ENCODE measurements around the gene ABCA1.
A peak's percentile ranks its signal among the peaks of the same experiment; 100 is the strongest.
"Not testable (repeated sequence)": the region's sequence is repeated elsewhere in the genome, so short reads cannot be mapped to it uniquely, and the experiment has no call there.

The ABCA1 gene

GRCh38 chr9:104869811-104870210, 58.1 kb downstream of the ABCA1 start:
- no peak for DNase-seq (ENCODE audit: low spot score)

GRCh38 chr9:104868687-104869404, 59.1 kb downstream of the ABCA1 start:
- DNase-seq (ENCODE audit: low spot score): peak; percentile 90

- no peak for DNase-seq (ENCODE audit: low spot score)
Observed at GRCh38 chr9:104868303-104868686, 59.7 kb downstream of the ABCA1 start.

GRCh38 chr9:104866191-104866590, 61.8 kb downstream of the ABCA1 start:
- no peak for DNase-seq (ENCODE audit: low spot score)

GRCh38 chr9:104864675-104865104, 63.3 kb downstream of the ABCA1 start:
- peak; percentile 77 for DNase-seq (ENCODE audit: low spot score)

- peak; percentile 60 for DNase-seq (ENCODE audit: low spot score)
Observed at GRCh38 chr9:104863180-104863883, 64.6 kb downstream of the ABCA1 start.

- no peak for DNase-seq (ENCODE audit: low spot score)
Observed at GRCh38 chr9:104861397-104861796, 66.6 kb downstream of the ABCA1 start.

GRCh38 chr9:104860263-104860662, 67.7 kb downstream of the ABCA1 start:
- no peak for DNase-seq (ENCODE audit: low spot score)

GRCh38 chr9:104858846-104859245, 69.1 kb downstream of the ABCA1 start:
- no peak for DNase-seq (ENCODE audit: low spot score)

GRCh38 chr9:104858271-104858670, 69.7 kb downstream of the ABCA1 start:
- DNase-seq (ENCODE audit: low spot score): peak; percentile 70

- DNase-seq (ENCODE audit: low spot score): no peak
Observed at GRCh38 chr9:104856413-104856941, 71.5 kb downstream of the ABCA1 start.

- DNase-seq (ENCODE audit: low spot score): no peak
Observed at GRCh38 chr9:104855807-104856206, 72.1 kb downstream of the ABCA1 start.

GRCh38 chr9:104855258-104855657, 72.7 kb downstream of the ABCA1 start:
- DNase-seq (ENCODE audit: low spot score): not testable (repeated sequence)

- no peak for DNase-seq (ENCODE audit: low spot score)
Observed at GRCh38 chr9:104854613-104855012, 73.3 kb downstream of the ABCA1 start.

GRCh38 chr9:104853683-104854082, 74.3 kb downstream of the ABCA1 start:
- DNase-seq (ENCODE audit: low spot score): no peak

- no peak for DNase-seq (ENCODE audit: low spot score)
Observed at GRCh38 chr9:104853159-104853558, 74.8 kb downstream of the ABCA1 start.

- DNase-seq (ENCODE audit: low spot score): no peak
Observed at GRCh38 chr9:104851546-104851920, 76.4 kb downstream of the ABCA1 start.

- peak; percentile 31 for DNase-seq (ENCODE audit: low spot score)
Observed at GRCh38 chr9:104850786-104851545, 77.0 kb downstream of the ABCA1 start.

GRCh38 chr9:104849023-104849422, 78.9 kb downstream of the ABCA1 start:
- DNase-seq (ENCODE audit: low spot score): peak; percentile 31

GRCh38 chr9:104844710-104845109, 83.2 kb downstream of the ABCA1 start:
- no peak for DNase-seq (ENCODE audit: low spot score)

GRCh38 chr9:104843644-104844240, 84.2 kb downstream of the ABCA1 start:
- no peak for DNase-seq (ENCODE audit: low spot score)

- DNase-seq (ENCODE audit: low spot score): peak; percentile 26
Observed at GRCh38 chr9:104842698-104843097, 85.3 kb downstream of the ABCA1 start.
